ENCODE data around the gene CD247.

The CD247 gene

DNA sequence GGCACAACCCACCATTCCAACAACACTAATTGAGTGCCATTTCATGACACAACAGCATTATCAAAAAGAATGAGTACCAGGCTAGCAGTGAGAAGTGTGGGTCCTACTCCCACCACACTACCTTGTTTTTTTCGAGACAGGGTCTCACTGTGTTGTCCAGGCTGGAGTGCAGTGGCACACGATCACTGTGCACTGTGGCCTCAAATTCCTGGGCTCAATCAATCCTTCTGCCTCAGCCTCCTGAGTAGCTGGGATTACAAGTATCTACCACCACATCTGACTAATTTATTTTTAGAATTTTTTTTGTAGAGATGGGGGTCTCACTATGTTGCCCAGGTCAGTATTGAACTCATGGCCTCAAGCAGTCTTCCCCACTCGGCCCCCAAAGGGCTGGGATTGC, 30.7 kb downstream of the CD247 start:
- DNase-seq, result no peak

DNA sequence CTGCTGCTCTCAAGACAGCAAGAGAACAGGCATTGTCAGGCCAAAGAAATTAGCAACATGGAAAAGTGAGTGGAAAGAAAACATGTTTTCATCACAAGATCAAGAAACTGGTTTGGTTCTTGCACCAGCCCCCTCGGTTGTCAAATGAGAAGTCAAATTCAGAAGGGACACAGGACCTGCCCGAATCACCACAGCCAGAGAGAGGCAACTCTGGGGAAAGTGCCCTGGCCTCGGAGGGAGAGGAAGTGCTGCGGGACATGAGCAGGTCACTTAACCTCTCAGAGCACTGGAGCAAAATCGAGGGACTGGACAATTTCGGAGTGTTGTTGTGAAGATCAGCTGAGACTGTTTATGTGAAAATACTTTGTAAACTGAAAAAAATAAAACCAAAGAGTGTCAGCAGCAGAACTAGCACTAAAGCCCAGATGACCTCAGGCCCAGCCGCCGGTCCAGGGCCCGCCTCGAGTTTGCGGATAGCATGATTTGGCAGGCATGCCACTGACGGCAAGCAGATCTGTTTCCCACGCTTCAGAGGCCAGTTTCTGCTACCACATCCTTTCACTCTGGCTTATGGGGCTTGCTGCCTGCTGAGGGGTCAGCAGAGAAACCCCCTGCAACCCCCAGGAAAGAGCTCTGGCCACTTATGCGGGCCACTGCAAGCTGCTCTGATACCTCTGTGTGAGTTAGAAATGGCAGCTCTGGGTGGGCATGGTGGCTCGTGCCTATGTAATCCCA, 32.1 kb downstream of the CD247 start:
- DNase-seq, result no peak

DNA sequence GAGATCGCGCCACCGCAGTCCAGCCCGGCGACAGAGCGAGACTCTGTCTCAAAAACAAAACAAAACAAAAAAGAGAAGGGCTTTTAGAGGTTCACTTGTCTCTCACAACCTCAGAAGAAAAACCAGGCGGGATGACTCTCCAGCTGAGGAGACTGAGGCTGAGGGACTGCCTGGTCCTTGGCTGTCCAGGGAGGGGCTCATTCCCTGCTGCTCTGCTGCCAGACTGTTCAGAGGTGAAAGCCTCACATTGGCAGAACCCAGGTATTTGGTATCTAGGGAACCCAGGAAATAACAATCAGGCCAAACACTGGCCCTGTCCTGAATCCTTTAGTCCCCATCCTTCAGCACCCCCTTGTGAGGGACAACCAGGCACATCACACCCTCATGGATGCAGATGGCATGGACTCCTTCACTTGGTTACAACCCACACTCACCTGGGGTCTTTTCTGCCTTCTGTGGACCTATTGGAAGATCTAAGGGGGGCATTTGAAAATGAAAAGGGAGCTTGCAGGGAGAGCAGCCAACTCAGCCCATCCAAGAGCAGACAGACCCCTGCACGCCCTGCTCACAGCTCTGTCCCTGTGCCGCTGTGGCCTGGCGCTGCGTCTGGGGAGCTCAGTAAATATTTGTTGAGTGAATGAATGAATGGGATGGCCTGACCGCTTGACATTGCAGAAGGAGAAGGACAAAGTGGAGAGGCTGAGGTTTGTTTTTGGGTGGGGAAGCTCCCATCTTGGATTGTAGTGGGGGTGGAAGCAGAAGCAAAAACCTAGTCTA, 33.4 kb downstream of the CD247 start:
- no peak for DNase-seq

DNA sequence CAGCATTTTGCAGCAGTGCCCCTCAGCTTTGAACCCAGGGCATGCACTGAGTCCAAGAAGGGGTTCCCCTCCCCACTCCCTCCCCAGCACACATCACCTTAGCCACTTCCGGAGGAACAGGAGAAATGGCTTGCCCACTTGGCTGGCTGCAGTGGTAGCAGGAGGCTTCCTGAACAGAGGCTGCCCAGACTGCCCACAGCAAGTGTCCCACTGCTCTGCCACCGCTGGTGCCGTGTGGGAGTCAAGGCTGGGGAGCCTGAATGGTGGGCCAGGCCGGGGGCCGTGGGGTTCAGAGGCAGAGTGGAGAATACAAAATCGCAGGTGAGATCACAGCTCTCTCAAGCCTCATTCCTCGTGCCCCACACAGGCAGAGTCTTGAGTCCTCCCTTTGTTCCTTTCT, 34.5 kb downstream of the CD247 start:
- no peak for DNase-seq

DNA sequence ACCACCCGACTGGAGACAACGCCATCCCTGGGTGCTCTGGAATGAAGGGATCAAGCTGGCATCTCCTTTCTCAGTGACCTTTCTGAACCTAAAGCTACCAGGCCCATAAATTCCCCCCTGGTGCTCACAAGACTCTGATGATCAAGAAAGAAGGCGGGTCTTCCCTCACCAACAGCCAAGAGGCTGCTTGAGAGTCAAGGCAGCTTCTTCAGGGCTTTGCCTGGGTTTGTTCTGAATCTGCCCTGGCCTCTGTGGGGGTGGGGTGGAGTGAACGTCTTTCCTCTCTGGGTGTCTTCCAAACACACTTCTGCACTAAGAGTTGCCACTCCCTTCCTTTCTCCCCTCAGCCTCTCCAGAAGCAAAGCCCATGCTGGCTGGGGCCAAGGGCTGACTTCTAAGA, 36.1 kb downstream of the CD247 start:
- DNase-seq, result peak; percentile 65

DNA sequence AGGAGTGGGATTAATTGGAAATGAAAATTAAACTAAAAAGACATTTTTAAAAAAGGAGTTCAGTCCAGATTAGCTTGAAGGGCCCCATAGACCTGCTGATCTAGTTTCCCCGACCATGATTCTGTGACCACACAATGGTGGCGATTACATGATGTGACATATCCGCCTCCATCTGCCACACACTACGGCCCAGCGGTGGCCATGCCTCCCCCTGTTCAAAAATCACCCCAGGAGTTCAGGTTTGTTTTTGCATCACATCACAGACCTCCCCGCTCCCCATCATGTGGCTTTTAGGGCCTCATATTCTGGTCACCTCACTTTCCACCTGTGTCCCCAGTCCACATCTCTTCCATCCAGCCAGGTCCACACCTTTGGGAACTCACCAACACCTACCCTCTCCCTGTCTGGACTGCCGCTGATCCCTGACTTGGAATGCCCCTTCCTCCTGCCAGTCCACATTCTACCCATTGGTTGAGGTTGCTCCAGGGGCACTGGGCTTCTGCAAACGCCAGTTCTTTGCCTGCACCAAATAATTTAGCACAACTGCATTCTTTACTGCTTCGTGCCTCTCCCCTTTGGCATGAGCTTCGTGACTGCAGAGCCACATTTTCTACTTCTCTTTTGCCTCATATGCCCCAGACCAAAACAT, 38.9 kb downstream of the CD247 start:
- DNase-seq, result no peak

DNA sequence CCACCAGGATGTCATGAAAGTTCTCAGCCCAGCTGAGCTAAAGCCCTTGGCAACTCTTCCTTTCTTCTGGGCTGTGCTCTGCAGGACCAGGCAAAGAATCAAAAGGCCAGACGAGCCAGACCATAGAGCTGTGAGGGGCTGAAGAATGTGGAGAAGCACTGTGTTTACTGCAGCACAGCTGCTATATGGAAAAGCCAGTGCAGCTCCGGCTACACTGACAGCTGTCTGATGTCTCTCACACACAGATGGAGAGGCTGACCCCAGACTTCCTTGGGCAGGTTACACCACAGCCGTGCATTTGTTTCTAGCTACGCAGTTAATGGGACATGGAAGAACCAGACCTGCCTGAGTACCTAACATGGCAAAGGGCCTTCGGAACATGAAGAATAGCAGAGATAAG, 40.3 kb downstream of the CD247 start:
- DNase-seq, result no peak

DNA sequence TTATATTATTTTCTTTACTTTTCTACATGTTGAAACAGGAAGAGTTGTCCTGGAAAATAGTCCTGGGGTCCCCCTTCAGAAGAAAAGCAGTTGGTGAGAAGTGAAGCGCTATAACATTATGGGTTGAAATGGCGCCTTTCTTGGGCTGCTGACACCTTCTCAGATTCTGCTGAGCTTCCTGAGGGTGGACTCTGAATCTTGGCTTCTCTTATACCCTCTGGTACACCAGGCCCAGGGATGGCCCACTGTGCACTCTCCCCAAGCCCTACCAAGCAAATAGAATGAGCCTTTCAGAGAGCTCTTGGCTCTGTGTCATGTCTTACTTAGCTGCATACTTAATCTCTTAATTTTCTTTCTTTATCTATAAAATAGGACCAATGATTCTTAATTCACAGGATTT, 42.3 kb downstream of the CD247 start:
- DNase-seq, result no peak

DNA sequence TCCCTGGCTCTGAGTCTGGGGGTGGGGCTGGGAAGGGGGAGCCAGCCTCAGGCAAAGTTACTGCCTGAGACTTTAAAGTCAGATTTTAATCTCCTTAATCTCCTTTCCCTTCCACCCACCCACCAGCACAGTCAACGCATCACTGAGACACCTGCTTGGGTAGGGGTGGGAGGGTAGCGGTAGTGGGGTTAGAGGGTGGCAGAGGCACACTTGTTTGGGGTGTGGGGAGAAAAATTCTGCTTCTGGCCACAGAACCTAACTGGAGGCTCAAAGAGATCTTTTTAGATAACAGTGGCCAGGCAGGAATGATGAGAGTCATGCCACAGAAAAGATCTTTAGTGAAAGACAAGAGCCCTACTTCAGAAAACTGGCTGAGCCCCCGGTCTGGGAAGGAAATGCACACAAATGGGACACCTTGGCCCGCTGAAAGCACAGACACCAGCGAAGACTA, 44.1 kb downstream of the CD247 start:
- DNase-seq, result no peak

DNA sequence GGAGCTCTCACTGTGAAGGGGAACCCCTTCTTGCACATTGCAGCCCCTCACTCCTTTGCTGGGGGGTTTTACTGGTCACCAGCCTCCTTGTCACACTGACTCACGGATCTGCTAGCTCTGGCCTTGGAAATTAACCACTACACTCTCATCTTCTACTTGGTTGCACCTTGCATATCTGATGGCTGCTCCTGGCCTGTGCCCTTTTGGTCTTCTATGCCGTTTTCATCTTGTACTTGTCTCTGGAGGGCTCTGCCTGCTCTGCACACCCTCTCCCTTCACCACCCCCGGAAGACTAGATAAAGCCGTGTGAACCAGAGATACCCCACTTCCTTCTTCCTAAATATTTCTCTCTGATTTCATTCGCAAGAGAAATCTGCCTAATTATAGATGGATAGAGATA, 44.6 kb downstream of the CD247 start:
- peak; percentile 50 for DNase-seq

DNA sequence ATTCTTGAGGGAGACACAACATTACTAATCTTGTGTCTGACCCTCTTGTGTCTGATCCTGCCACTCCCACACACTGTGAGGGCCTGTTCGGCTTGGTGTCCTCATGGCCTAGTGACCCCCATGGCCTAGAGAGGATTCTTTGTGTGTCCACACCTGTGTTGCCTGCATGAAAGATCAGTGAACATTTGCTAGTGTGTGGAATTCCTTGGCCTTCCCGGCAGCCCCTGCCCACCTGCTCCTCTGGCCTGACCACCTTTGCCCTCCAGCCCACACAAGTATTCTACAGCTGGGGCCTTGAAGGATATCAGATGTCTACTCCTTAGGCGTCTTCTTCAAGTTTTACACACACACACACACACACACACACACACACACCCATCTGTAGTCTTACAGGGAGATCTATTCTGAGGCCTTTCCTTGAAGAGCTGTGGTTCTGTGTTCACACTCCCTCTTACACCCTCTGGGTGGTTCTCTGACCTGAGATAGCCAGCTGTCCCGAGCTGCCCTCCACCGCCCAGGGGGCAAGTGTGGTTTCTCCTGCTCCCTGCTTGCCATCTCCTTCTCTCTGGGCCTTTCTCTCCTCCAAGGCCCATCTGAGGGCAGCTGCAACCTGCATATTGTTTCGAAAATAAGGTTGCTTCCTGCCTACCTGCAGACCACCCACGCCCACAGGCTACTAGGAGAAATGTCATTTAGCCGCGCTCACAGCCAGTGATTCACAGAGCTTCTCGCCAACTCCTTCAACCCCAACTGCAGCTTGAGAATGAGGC, 45.4 kb downstream of the CD247 start:
- DNase-seq, result peak; percentile 27

DNA sequence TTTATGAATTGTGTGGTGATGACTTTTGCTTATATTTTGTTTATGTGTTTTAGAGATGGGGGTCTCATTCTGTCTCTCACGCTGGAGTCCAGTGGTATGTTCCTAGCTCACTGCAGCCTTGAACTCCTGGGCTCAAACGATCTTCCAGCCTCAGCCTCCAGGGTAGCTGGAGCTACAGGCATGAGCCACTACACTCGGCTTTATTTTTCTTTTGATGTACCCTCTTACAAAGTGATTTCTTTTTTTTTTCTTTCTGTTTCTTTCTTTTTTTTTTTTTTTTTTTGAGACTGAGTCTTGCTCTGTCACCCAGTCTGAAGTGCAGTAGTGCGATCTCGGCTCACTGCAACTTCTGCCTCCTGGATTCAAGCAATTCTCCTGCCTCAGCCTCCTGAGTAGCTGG, 46.8 kb downstream of the CD247 start:
- no peak for DNase-seq

DNA sequence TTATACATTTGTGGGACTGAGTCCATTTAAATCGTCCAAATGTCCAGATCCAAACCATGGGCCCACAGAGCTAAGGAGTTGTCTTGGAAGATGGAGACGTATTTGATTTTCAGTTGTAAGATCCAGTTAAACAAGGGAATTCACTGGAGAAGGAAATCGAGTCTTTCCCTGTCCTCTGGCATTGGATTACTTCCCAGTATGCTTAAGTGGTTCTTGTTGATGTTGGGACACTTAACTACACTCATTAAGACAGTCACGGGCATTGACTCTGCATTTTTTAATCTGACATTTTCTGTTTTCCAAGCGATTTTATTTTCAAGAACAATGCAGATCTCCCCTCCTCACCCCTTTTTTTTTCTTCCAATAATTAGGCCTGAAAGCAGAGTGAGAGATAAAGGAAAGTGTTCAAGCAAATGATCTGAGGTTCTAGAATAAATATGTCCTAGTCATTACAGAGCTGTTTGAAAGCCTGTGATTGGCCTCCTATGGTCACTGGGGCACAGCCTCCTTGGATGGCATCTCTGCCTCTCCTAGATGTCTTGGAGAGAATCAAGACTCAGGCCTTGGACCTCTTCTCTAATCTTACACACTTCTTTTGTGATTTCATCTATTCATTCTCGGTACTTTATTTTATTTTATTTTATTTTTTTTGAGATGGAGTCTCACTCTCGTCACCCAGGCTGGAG, 48.9 kb downstream of the CD247 start:
- no peak for DNase-seq

DNA sequence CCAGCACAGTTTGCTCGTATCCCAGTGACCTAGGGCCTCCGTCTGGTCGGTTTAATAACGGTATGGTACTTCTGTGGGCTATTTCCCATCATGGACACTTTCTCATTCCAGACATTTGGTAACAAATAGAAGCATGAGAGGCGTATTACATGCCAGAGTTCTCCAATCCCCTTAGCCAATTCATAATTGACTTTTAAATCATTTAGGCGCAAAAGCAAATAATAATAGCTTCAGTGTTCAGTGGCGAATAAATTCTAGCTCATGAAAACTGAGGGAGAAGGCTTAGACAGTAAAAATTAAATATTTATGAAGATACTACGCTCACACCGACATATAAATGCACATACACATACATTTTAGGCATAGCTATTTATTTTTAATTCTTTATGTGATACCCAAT, 50.6 kb downstream of the CD247 start:
- no peak for DNase-seq

DNA sequence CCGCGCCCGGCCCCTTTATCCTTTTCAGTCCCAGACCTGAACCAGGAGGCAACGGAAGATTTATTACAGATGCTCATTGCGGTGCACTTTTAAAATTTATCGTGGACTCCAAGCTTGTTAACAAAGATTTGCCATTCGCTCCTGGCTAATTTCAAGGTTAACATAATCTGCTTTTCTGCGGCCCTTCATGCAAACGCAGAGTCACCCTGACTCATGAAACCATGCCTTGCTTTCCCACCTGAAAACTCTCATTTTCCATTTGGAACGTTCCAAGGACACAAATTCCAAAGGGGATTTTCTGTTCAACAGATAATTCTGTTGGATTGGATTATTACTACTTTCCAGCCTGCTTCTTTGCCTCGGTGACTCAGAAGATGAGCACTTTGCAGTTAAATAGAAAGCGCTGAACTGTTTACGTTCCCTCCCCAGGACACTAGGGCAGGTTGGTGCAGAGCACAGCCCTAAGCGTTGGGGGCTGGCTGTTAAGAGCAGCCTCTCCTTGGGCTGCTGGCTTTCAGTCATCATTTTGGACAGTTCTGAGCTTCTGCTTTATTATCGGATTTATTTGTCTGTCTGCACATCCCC, 51.1 kb downstream of the CD247 start:
- DNase-seq, result no peak

DNA sequence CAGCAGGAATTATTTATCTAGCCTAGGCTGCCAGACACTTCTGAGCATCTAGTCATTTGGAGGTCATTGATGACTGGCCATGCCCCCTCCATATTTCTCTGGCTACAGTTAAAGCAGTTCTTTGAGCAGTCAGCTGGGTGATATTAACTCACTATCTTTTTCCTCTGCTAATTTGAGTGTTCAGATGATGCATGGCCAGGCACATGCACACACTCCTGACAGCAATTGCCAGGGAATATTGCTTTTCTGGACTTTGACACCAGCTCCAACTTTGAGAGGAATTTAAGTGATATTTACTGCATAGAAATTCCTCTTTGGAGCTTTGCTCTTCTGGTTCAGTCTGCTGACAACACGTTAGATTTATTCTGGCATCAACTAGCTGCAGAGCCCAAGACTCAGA, 52.6 kb downstream of the CD247 start:
- DNase-seq, result no peak

DNA sequence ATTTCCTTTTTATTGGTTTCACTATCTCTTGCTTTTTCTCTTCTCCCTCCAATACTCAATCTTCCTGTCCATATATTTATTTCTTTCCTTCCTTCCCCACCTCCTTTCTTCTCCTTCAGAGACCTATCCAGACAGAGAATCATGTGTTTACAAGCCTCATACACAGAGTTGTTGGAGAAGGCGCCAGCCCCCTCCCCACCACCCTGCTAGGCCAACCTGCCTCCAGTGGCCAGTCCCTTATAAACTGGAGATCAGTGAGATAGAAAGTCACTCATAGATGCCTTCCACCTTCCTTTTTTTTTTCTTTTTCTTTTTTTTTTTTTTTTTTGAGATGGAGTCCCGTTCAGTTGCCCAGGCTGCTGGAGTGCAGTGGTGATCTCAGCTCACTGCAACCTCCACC, 53.3 kb downstream of the CD247 start:
- DNase-seq, result no peak

DNA sequence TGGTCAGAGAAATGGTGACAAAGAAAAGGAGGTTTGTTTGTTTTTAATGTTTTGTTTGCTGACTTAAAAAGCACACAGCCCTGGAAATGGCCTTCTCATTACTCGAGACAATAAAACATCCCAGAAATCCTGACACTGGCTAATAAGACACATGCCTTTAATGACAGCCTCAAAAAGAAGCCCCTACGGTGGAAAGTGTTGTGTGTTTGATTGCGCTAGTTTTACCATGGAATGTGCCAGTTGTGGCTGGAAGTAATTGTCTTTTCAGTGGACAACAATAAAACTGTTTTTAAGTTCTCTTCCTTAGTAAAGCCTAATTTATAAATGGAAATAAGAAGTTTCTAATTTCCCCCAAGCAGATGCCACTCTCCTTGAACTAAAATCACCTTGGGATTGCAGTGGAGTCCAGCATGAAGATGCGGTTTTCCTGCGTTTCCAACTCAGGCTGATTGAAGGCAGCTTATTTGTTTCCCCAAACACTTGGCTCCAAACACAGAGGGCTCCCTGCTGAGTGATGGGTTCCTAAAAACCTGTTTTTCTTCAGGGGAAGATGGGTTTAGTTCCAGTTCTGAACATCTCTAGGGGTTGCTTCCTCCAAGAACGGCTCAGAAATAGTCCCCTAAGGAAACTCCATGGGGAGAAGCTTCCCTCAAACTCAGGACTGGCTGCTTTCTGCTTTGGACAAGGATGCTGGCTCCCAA, 54.3 kb downstream of the CD247 start:
- DNase-seq, result no peak

DNA sequence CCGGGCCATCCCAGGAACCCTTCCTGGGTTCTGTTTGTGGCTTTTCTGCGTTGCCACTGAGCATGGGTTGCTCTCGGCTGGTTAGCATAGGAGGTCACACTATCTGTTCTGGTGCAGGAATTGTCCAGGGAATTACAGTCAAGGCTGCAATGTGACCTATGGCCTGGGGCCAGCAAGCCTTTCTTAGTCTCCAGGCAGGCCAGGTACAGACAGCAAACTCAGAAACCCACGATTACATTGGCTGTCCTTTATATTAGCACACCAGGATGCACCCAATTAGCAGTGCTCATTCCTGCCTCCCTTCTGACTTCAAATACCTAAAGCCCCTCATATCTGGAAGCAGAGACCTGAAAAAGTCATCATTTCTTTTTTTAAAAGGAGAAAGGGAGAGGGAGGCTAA, 55.2 kb downstream of the CD247 start:
- DNase-seq, result no peak

DNA sequence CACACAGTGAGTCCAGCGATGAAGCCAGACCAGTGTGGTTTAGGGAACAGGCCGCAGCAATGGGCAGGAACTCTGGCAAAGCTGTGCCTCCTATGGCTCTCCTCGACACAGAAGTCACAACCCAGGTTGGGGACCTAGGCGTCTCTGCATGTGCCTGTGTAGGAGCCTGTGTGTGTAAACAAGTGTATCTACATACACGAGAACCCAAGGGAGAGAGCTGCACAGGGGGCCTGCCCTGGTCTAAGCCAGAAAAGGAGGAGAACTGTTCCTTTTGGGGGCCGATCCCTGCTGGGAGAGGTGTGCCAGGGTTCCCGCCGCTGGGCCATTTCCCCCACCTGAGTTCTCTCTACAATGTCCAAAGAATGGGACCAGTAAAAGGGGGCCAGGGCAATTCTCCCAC, 56.0 kb downstream of the CD247 start:
- DNase-seq, result no peak

DNA sequence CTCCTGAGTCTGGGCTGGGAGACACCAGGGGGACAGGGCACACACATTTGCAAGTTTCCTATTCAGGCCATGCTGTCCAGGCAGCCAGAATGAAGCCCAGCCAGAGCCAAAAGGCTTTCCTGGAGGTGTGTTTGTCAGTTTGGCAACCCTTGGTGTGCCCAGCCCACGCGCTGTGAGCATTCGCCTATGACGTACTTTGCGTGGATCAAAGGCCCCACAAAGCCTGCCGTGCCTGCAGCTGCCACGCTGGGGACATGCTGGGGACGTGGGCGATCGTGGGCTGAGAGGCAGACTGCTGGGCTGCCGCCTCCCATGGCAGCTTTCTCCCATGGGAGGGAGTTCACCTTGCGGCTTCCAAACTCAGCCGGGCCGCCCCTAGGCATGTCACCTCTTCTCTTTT, 57.5 kb downstream of the CD247 start:
- DNase-seq, result no peak

Measured in hematopoietic multipotent progenitor cell treated with erythropoietin and hydrocortisone succinate and interleukin-3 and kit ligand, for 4 days (in vitro differentiated cells).